DND-41 (cell line): ENCODE results near the gene WDR83.

Experiments
- ATAC-seq: fragments of 200-7000 bp; cut with Tn5 transposase; 3 replicates; pipeline ENCODE4 v1.9.1; 2021; ENCODE audit warnings: low read depth; ENCODE audit not compliant: insufficient read depth
- DNase-seq: peaks from one replicate; pipeline ENCODE4 v3.0.0-alpha.2; 2020
- H2AFZ ChIP-seq: 2 replicates; pipeline ENCODE4 v1.6.0; 2012; ENCODE audit warnings: low read depth, low read length
- H3K27ac ChIP-seq: 2 replicates; pipeline ENCODE4 v1.5.1; 2012; ENCODE audit warnings: low read length, inconsistent platforms
- H3K27me3 ChIP-seq: fragments of 200-600 bp; sonication (generic); 2 replicates; pipeline ENCODE4 v1.6.0; 2012; ENCODE audit warnings: low read length, mild to moderate bottlenecking, inconsistent platforms; ENCODE audit not compliant: insufficient read depth, poor library complexity
- H3K36me3 ChIP-seq: 2 replicates; pipeline ENCODE4 v1.5.1; 2012; ENCODE audit warnings: low read length, inconsistent platforms; ENCODE audit not compliant: insufficient read depth
- H3K4me1 ChIP-seq: 2 replicates; pipeline ENCODE4 v1.5.1; 2012; ENCODE audit warnings: mild to moderate bottlenecking, low read length; ENCODE audit not compliant: insufficient read depth
- H3K4me2 ChIP-seq: 2 replicates; pipeline ENCODE4 v1.6.0; 2012; ENCODE audit warnings: mild to moderate bottlenecking, moderate library complexity, low read length, inconsistent platforms; ENCODE audit not compliant: insufficient read depth
- H3K4me3 ChIP-seq, 2 experiments: fragments of 200-600 bp in 1 of 2; shearing (Covaris generic) in 1 of 2; 2 replicates each; pipeline ENCODE4 v1.5.1; 2012 to 2016; ENCODE audit warnings: inconsistent platforms in 2 of 2, low read length in 2 of 2, mild to moderate bottlenecking in 2 of 2, low read depth in 1 of 2, moderate library complexity in 1 of 2
- H3K79me2 ChIP-seq: 2 replicates; pipeline ENCODE4 v1.6.0; 2012; ENCODE audit warnings: low read length, inconsistent platforms; ENCODE audit not compliant: insufficient read depth
- H3K9ac ChIP-seq: 2 replicates; pipeline ENCODE4 v1.6.0; 2012; ENCODE audit warnings: low read depth, mild to moderate bottlenecking, inconsistent platforms, low read length, moderate library complexity
- H3K9me3 ChIP-seq: 2 replicates; pipeline ENCODE4 v1.5.1; 2012; ENCODE audit warnings: low read length, moderate library complexity, mild to moderate bottlenecking, inconsistent platforms; ENCODE audit not compliant: insufficient read depth, severe bottlenecking
- H4K20me1 ChIP-seq: 2 replicates; pipeline ENCODE4 v1.6.0; 2012; ENCODE audit warnings: low read length; ENCODE audit not compliant: insufficient read depth
- EZH2 ChIP-seq: IDR thresholded peaks from 3 replicates; pipeline ENCODE4 v1.6.1; 2012; ENCODE audit warnings: borderline replicate concordance, low read depth, mild to moderate bottlenecking, moderate library complexity, low read length, inconsistent platforms; ENCODE audit not compliant: severe bottlenecking
- TF ChIP-seq, protein P1 (sequence below): IDR thresholded peaks from 2 replicates; pipeline ENCODE4 v1.5.1; 2012; ENCODE audit warnings: borderline replicate concordance, low read length, moderate library complexity, mild to moderate bottlenecking; ENCODE audit not compliant: poor library complexity, severe bottlenecking; ENCODE audit errors: extremely low read depth

WDR83 gene

DNA sequence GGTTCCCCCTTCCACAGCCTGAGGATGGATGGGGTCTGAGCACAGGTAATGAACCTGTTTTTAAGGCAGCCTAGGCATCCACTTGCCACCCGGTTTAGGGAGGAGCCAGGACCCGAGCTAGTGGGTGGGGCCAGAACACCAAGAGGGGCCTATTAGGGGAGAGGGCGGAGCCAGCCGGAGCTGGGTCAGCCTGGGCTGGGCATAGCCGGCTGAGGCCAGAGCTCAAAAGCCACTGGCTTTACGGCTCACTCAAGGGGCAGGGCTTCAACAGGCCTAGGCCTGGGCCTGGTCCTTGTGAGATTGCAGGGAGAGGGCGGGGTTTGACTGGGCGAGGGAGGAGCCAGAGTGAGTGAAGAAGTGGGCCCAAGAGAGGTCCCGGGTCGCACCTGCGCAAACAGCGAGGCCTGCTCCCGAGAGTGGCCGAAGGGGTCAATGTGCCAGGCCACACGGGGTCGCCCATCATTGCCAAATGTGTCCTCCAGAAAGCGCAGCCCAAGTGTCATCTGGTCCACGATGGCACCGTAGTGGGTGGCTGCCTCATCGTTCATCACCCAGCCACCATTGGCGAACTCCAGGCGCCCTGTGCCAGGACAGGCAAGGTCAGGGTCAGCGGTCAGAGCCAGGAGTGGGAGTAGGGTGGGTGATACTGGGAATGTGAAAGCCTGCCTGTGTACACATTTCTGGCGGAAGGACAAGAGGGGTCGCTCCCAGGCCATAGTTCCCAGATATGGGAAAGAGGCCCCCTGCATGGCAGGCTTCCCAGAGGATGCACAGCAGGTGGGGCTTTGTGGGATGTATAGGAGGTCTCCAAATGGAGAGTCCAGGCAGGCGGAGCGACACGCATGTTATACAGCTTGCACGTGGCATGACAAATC is 2.0 kb upstream of the WDR83 start:
- ATAC-seq (no peak), DNase-seq (no peak)
- no peak overlapping the region for H3K9ac ChIP-seq
- H3K27ac ChIP-seq, result no peak overlapping the region
- H3K4me3 ChIP-seq, result no peak overlapping the region
- H3K27me3 ChIP-seq, result no peaks in the 10 kb centered on the region
- no peak overlapping the region for H2AFZ ChIP-seq
- peaks cover 45% of the 10 kb centered on the region for H3K79me2 ChIP-seq
- H3K9me3 ChIP-seq, result no peaks in the 10 kb centered on the region
- no peak for TF ChIP-seq EZH2
- TF ChIP-seq, protein P1, sequence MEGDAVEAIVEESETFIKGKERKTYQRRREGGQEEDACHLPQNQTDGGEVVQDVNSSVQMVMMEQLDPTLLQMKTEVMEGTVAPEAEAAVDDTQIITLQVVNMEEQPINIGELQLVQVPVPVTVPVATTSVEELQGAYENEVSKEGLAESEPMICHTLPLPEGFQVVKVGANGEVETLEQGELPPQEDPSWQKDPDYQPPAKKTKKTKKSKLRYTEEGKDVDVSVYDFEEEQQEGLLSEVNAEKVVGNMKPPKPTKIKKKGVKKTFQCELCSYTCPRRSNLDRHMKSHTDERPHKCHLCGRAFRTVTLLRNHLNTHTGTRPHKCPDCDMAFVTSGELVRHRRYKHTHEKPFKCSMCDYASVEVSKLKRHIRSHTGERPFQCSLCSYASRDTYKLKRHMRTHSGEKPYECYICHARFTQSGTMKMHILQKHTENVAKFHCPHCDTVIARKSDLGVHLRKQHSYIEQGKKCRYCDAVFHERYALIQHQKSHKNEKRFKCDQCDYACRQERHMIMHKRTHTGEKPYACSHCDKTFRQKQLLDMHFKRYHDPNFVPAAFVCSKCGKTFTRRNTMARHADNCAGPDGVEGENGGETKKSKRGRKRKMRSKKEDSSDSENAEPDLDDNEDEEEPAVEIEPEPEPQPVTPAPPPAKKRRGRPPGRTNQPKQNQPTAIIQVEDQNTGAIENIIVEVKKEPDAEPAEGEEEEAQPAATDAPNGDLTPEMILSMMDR, result no peak
- H3K36me3 ChIP-seq, result peaks cover 54% of the 10 kb centered on the region
- H3K4me2 ChIP-seq, result peak overlapping the region; percentile 77; the same call in 1 of the 2 replicates
- 0 out of 2 replicates have a peak, but pooled peaks cover 5% of the 10 kb centered on the region for H4K20me1 ChIP-seq
- H3K4me1 ChIP-seq, result peaks cover 38% of the 10 kb centered on the region

DNA sequence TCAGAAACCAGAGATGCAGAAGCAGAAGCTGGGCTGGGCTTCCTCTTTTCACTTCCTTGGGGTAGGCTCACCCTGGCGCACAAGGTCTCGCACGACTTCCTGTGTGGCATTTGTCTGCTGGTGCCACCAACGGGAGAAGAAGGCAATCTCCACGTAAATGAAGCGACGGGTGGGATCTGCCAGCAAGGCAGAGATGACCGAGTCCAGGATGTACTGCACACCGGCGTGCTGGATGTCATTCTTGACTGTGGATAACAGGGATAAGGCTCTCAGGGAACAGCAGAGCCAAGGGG is 1.4 kb upstream of the WDR83 start:
- Histone ChIP-seq H3K9ac (no peak overlapping the region), H3K4me1 (peaks cover 42% of the 10 kb centered on the region), H4K20me1 (0 out of 2 replicates have a peak, but pooled peaks cover 5% of the 10 kb centered on the region), H3K4me3 (no peak overlapping the region), H3K9me3 (no peaks in the 10 kb centered on the region), H2AFZ (no peak overlapping the region), H3K27ac (no peak overlapping the region), H3K4me2 (peak overlapping the region; percentile 77; the same call in 1 of the 2 replicates), H3K27me3 (no peaks in the 10 kb centered on the region), H3K79me2 (peaks cover 51% of the 10 kb centered on the region), H3K36me3 (peaks cover 53% of the 10 kb centered on the region)
- no peak for TF ChIP-seq EZH2
- TF ChIP-seq, protein P1, result no peak
- DNase-seq (no peak), ATAC-seq (no peak)

DNA sequence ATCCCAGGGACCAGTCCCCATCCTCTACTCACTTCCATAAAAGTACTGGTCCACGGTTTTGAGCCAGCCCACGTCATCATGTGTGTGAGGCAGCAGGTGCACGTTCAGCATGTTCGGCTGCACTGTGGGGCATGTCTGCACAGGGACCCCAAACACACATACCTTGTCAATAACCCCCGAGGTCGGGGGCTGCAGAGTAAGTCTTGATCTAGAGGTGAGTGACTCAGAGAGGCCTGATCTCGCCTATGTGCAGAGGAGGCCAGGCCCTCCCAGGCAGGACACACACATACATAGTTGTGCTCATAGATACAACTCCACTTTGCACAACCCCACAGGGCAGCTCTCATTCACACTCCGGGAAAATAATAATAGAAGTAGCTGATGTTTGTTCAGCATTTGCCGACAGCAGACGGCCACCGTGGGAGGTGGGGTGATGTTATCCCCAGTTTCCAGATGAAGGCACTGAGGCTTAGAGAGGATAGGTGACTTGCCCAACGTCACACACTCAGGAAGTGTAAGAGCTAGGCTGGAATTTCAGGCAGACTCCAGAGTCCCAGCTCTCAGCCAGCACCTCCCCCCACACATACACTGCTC is 839 bp upstream of the WDR83 start:
- TF ChIP-seq, protein P1, result no peak
- TF ChIP-seq EZH2, result no peak
- H4K20me1 ChIP-seq, result peaks cover 8% of the 10 kb centered on the region; the same call in 1 of the 2 replicates
- peak overlapping the region; percentile 74 for H3K9ac ChIP-seq
- H3K4me2 ChIP-seq, result peak overlapping the region; percentile 77
- no peak for ATAC-seq
- H3K27me3 ChIP-seq, result no peaks in the 10 kb centered on the region
- H3K4me1 ChIP-seq, result peaks cover 48% of the 10 kb centered on the region
- peak overlapping the region; percentile 84 to 86 for H3K4me3 ChIP-seq
- H3K9me3 ChIP-seq, result no peaks in the 10 kb centered on the region
- peak overlapping the region; percentile 94 for H2AFZ ChIP-seq
- H3K27ac ChIP-seq, result peak overlapping the region; percentile 77
- peaks cover 56% of the 10 kb centered on the region for H3K79me2 ChIP-seq
- peaks cover 59% of the 10 kb centered on the region for H3K36me3 ChIP-seq
- DNase-seq, result no peak
